HG02884 (cell line): ENCODE data around the gene PKNOX2.
A peak's percentile ranks its signal among the peaks of the same experiment; 100 is the strongest.

ENCODE experiments used
- ATAC-seq: cut with Tn5 transposase; IDR thresholded peaks from one replicate; pipeline ENCODE4 v1.9.1; 2021; ENCODE audit warnings: mild to moderate bottlenecking, moderate library complexity; ENCODE audit not compliant: unreplicated experiment

PKNOX2 gene

DNA sequence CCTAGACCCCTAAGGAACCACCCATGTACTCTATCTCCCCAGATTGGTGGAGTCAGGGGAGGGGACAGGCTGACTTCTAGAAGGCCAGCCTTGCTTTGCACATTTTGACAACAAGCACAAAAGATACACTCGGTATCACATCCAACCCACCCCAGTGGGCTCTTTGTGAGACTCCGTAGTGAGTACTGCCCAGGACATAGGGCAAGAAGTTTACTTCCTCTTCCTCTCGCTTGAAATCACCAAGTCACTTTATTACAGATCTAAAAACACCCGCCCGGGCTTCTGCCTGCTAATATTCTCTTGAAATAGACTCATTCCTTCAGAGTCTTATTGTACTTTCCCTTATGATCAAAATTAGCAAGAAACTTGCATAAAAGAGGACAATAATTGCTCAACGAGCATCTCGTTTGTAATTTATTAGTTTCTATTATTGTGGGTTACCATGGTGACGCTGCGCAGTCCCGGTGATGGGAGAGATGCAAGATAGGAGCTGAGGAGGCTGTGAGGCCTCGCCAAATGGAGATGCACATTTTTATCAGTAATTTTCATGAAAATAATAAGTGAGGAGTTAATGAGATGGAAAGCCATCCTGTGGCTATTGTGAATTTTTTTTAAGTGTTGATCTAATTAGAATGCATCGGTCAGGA lies 234.6 kb downstream of the PKNOX2 start:
- no peak for ATAC-seq

DNA sequence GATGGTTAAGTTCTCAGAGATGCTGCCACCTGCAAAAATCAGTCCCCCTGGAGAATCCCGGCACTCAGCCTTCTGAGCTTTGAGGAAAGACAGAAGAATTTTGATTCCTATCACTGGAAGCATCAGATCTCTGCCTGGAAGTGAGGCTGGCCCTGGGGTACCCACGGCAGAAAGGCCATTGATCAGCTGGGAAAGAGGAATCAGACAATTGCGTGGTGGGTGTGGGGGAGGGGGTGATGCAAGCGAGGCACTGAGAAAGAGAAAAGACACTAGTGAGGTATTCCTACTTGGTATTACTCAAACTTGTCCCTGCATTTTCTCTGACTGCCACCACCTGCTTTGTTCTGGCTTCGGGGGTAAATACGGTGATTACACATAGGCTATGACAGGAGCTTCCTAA lies 235.4 kb downstream of the PKNOX2 start:
- ATAC-seq, result no peak

DNA sequence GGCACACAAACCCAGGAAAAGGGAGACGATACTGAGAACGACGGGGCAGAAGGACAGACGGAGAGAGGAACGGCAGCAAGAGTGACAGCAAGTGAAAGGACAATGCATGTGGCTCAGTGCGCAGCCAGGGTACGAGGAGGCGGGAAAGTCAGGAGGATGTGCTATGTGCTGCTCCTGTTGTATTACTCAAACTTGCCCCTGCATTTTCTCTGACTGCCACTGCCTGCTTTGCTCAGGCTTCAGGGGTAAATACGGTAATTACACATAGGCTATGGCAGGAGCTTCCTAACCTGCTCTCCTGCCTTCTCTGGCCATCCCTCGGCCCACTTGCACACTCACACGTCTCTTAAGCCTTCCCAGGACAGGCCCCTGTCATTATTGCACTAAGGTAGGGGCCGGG lies 236.7 kb downstream of the PKNOX2 start:
- ATAC-seq, result no peak

DNA sequence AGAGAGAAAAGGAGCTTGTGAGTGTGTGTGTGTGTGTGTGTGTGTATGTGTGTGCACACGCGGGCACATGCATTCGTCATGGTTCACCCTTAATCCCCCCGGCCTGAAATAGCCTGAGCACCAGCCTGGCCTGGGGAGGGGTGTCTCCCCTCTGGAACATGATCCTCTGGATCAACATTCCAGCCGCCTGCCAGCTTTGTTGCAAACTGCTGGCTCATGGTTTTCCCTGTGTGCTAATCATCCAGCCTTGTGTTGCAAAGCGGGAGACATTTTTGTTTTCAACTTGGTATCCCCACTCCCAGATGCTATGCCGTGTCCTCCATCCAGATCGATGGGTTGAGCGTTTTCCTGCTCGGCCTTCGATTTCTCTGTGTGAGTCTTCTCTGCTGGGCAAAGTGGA lies 237.2 kb downstream of the PKNOX2 start:
- ATAC-seq, result no peak

DNA sequence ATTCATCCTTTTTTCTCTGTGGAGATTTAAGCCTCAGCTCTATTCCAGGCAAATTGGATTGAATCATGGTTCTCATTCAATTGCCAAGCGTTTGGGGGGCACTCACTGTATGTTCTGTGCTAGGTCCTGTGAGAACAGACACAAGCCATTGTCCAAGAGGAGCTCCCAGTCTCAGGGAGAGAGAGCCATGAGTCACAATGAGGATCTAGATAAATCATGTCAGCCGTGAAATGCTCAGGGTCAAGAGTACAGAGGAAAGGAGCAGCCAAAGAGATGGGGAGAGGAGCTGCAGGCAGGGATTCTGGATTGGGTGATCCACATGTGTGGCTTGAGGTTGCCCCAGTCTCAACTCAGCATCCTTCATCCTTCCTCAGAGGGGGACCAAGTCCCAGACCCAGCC lies 237.9 kb downstream of the PKNOX2 start:
- ATAC-seq, result no peak

DNA sequence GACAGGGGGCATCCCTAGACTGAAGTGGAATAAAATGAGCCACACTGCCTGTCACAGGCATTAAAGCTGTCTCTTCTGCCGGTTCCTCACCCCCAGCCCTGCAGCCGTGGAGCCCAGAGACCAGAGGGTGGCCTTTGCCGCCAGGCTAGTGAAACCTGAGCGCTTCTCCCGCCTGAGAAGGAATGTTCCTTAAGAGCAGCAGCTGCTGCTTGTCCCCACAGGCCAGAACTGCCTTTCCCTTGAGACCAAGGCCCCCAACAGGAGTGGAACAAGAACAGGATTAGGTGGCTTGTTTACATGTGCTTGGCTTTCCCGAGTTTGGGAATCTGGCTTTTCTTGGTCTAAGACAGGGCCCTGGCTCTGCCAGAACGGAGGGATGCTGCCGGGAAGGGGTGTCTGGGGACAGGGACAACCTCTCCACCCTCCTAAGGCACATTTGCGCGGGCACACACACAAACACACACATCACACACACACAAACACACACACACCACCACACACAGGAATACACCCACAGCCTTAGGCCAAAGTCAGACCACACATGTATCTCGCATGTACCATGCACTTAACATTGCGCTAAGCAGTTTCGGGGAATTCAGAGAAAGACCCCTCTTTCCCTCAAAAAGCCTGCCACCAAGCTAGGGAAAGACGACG lies 239.7 kb downstream of the PKNOX2 start:
- no peak for ATAC-seq

DNA sequence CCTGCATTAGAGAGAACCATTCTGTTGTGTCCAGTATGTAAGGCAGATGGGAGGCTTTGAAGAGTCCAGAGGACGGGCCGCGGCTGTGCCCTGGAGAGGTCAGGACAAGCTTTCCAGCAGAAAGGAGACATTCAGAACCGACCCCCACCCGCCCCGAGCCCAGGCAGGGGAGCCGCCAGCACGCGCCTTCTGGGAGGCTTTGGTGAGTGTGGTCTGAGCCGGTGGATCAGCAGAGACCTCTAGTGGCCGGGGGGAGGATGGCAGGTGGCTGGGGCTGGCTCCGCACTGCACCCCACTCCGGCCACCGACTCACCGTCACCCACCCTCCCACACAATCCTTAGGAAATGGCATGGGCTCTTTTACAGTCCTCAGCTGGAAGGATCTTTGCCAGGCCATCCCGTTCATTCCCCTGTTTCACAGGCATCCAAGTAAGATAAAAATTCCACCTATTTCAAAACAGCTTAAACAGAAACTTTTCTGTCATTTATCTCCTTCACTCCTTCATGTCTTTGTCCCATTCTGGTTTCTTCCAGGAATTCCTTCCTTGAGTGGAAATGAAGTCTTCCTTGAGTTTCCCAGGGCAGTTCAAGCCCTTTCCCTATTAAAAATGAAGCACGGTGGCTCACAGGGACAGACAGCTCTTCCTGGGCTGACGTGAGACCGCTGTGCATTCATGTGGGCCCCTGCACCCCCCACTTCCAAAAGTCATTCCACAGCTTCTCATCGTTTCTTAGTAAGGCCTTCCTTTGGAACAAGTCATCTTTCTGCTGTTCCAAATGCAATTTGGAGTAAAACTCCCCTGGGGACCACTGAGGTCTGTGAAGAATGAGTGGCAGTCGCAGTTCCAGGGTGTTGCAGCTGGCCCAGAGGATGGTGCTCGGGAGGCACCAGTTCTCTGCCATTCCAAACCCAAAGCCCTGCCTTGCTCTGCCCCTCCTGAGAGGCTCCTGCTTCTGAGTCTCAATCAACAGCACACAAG lies 240.6 kb downstream of the PKNOX2 start:
- ATAC-seq, result peak; percentile 76

- ATAC-seq, result no peak
These were observed 242.5 kb downstream of the PKNOX2 start for GRCh38 chr11:125407046-125407445.

DNA sequence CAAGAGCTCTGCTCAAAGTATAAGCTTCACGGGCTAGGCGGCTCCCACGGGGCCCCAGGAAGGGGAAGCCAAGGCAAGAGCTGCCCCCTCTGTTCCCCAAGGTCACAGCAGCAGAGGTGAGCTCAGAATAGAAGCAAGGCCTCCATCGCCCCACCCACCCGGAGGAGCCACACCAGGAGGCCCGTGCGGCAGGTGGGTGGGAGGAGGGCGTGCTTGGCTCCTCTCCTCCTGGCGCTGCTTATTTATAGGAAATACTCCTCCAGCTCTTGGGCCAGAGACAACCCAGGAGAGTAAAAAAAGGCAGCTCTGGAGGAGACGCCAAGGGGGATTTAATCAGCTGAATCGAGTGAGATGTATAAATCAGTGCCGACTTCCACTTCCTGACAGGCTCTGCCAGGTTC lies 243.8 kb downstream of the PKNOX2 start:
- no peak for ATAC-seq

DNA sequence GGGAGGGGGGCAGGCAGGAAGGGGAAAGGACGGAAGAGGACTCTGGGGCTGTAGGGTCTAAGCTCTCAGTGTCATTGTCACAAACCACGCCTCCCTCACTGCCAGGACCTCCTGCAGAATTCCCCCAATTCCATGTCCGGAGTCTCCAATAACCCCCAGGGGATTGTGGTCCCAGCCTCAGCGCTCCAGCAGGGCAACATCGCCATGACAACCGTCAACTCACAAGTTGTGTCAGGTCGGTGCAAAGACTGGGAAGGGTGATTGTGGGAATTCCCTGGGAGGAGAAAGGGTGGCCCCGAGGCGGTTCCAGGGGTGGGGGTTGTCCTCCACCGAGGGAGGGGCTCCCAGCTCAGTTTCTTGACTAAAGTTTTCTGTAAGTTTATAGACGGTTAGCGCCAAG lies 245.5 kb downstream of the PKNOX2 start:
- ATAC-seq, result no peak

DNA sequence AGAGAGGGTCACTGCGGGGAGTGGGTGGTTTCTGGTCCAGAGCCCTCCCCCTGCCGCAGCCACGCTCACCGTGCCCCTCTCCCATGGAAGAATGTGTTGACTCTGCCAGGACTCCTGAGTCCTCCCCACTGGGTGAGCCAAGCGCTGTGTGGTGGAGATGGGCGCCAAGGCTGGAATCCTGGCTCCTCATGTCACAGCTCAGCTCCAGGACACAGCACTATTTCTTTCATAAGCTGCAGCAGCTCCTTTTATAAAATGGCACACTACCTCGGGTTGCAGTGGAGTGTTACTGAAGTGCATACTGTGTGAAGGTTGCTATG lies 247.6 kb downstream of the PKNOX2 start:
- ATAC-seq, result no peak

DNA sequence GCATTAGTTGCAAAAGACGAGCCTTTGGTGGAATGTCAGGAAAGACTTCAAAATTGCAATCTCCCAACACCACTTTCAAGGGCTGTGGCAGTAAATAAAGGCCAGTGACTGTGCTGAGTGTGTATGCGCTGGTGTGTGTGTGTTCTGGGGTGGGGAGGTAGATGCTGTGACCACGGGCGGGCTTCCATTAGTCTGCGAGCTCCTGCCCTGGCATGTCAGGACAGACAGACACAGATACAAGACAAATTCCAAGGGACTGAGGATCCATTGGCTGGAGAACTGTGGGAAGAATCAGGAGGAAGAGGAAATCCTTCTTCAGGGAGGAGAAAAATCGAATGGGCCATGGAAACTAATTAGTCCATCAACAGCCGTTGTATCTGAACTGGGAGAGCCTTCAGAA lies 248.0 kb downstream of the PKNOX2 start:
- no peak for ATAC-seq

GRCh38 chr11:125413226-125413625 lies 248.7 kb downstream of the PKNOX2 start:
- no peak for ATAC-seq

DNA sequence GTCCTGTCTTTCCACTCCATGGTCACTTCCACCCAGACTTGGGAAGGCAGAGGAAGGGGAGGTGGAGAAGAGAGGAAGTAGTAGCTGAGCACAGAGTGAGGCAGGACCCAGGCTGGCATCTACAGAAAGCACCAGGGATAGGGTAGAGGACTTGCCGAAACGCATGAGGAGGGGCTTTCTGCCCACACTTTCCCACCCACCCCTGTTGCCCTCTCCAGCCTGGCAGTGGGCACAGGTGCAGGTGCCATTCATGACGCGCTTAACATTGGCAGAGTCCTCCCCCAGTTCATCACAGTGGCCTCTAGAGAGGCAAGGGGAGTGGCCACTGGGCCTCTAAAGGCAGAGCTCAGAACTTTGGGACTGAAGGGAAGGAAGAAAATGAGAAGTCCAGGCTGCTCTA lies 249.6 kb downstream of the PKNOX2 start:
- ATAC-seq, result no peak

DNA sequence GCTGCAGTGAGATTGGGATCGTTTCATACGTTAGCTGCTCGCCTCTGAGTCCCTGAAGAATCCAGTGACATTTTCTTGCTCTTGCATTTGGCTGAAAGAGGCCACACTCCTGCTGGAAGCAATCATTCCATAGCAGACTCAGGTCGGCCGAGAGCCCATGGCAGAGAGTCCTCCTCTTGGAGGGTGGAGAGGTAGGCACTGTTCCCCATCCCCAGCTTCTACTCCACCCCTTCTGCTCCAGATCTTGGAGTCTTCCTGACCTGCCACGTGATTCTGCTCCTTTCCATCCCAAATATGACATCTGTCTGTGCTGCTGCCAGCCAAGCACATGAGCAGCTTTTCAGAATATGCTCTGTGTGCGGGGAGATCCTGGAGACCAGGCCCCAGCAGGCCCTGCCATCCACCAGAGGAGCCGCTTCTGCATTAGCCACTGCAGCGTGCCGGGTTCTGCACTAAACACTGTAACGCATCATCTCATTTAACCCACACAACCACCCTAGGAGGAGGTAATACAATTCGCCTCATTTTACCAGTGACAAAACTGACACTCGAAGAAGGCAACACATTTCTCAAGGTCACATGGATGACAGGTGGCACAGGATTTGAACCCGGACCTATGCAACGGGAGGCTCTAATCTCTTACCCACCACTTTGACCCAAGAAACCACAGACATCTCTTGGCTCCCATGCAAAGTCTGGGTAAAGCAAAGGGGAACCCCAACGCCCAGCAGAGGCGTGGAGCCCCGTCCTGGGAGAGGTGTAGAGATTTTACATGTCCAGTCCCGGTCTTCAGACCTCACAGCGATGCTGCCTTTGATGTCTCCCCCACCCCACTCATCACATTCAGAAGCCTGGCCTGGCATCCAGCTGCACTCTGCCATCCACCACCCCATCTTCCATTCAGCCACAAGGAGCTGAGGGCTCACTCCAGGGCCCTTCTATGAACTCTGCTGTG lies 252.7 kb downstream of the PKNOX2 start:
- ATAC-seq, result no peak

- no peak for ATAC-seq
These were observed 253.8 kb downstream of the PKNOX2 start for GRCh38 chr11:125418396-125418795.

DNA sequence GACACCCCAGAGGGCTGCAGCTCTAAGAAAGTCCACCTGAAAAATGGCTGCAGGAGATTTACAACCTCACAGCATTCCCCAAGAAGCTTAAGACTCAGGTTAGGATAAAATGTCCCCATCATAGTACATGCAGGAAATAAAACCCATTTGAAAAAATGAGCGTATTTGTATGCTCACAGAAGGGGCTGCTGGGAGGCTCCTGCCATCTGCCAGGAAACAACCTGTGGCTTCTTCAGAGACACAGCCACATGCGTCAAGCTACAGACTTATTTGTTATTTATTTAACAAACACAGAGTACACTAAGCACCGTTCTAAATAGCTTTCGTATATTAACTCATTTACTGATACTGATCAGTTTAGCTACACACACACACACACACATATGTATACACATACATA lies 258.1 kb downstream of the PKNOX2 start:
- ATAC-seq, result no peak

DNA sequence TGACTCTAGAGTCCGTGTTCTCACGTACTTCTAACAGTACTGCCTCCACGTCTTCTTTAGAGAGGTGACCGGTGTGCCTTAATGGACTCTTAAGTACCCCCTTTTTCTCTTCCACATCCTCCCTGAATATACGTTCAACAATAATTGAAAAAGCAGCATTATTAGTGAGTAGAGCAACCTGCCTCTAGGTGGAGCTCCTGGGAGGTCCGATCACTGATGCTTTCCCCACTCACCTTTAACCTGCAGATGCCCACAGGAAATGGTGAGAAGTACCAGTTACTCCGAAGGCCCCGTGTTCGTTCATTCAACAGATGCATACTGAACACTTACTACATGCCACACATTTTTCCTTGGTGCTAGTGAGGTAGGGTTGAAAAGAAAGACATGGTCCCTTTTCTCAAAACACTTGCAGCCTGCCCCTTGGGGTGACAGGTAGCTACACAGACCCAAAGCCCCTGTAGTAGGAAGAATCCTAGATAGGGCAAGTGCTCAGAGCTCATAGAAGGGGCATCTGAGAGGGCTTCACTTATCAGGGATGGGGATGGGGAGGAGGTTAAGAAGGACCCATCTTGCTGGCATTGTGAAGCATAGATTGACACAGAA lies 258.8 kb downstream of the PKNOX2 start:
- ATAC-seq, result no peak

GRCh38 chr11:125425601-125426000 lies 261.1 kb downstream of the PKNOX2 start:
- no peak for ATAC-seq

GRCh38 chr11:125426818-125427528 lies 262.4 kb downstream of the PKNOX2 start:
- no peak for ATAC-seq
